Hematopoietic multipotent progenitor cell treated with erythropoietin and hydrocortisone succinate and interleukin-3 and kit ligand, for 6 days (in vitro differentiated cells): ENCODE results near the gene TMPRSS15.

Experiments
- DNase-seq: peaks from one replicate; pipeline ENCODE4 v3.0.0-alpha.2; 2015

The TMPRSS15 gene

GRCh38 chr21:18235545-18235944, 168.0 kb downstream of the TMPRSS15 start:
- no peak for DNase-seq

- no peak for DNase-seq
Measured at GRCh38 chr21:18228060-18228739, 175.4 kb downstream of the TMPRSS15 start.

GRCh38 chr21:18222346-18222745, 181.2 kb downstream of the TMPRSS15 start:
- no peak for DNase-seq

GRCh38 chr21:18220498-18220897, 183.1 kb downstream of the TMPRSS15 start:
- DNase-seq, result no peak
